DMS153 treated with DMSO at 0.1 percent for 48 hours (cell line): ENCODE results near the gene STXBP6.

ENCODE experiments used
- DNase-seq: peaks from one replicate; lab custom pipeline; 2025; ENCODE audit not compliant: unreplicated experiment; lab: John Stamatoyannopoulos, UW

Gene STXBP6

GRCh38 chr14:24920265-24921075 is 129.5 kb downstream of the STXBP6 start:
- DNase-seq: no peak

- DNase-seq: no peak
These were observed 131.1 kb downstream of the STXBP6 start for GRCh38 chr14:24918822-24919221.

GRCh38 chr14:24915958-24916595 is 133.9 kb downstream of the STXBP6 start:
- no peak for DNase-seq

DNA sequence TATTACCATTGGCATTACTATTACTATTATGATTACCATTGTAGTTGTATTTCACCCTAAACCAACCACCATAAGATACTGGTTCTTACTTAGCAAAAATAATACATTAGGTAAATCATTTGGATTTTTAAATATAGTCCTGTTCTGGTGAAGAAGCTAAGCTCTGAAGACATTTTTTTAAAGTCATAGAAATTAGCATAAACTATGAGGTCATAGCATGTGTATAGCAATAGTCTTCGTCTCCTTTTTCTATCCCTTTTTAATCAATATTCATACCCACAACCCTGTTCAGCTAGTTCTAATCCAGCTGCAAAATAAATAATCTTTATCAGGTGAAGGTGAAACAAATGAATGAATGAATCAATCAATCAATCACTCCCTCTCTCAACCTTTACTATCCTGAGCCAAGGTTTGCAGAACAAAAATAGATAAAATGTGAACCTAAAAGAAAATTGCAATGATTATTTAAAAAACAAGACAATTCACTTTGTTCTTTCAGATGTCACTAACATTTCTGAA is 134.5 kb downstream of the STXBP6 start:
- no peak for DNase-seq

GRCh38 chr14:24913746-24914145 is 136.2 kb downstream of the STXBP6 start:
- DNase-seq: no peak

DNA sequence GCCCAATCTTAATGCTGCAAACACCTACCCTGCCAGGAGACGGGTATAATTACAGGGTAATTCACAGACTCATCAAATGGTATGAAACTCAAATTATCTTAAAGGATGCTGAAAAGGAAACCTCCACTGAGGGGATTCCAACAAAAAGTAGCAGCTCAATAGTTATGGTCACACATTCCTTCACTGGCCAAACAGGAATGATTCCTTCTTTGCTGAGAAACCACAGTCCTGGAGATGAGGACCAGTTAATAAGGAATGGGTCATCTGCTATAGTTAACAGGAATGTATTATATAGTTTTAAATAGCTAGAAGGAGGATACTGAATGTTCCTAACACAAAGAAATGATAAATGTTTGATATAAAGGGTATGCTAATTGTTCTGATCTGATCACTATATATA is 136.9 kb downstream of the STXBP6 start:
- DNase-seq: no peak

DNA sequence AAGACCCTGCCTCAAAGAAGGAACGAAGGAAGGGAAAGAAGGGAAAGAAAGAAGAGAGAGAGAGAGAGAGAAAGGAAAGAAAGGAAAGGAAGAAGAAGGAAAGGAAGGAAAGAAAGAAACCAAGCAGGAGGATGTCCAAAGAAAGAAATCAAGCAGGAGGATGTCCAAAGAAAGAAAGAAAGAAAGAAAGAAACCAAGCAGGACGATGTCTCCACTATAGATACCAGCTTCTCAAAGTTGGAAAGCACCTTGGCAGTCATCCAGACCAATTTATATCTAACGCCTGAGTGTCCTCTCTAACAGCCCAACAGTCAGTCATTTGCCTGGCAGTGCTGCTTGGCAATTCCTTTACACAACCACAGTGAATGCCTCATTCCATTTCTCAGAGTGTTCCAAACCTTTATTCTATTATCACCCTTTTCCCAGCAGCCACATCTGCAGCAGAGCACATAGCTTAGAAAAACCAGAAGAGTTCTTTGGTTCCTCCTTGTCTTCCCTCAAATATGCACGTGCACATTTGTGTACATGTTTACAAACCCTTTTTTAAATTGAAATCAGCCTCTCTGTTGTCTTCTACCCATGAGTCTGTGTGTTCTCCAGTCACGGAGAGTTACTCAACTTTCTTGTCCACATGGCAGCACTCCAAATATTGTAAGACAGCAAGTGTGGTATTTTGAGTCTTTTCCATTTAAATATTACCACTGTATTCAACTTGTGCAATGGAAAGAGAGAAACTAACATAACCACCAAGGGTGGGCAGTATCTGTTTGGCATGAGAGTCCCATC is 138.4 kb downstream of the STXBP6 start:
- no peak for DNase-seq

- DNase-seq: no peak
These were observed 139.4 kb downstream of the STXBP6 start for GRCh38 chr14:24910408-24910986.

- DNase-seq: no peak
These were observed 140.2 kb downstream of the STXBP6 start for GRCh38 chr14:24909523-24910302.

GRCh38 chr14:24908592-24909236 is 141.2 kb downstream of the STXBP6 start:
- no peak for DNase-seq

- DNase-seq: no peak
These were observed 145.4 kb downstream of the STXBP6 start for GRCh38 chr14:24904533-24904932.

DNA sequence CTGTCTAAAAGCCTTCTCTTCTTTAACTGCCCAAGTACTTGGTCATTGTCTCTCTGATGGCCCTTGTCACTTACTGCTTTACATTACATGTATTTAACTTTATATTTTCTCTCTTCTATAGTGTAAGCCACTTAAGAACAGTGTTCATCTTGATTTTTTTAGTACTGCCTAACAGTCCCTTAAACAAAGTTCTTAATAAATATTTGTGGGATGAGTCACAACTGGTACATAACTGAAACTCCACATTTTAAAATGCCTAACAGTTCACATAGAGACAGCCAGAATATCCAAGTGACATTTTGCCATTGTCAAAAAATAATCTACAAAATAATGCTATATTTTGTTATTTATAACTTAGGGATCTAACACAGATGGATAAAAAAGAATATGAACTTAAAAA is 146.6 kb downstream of the STXBP6 start:
- no peak for DNase-seq

- no peak for DNase-seq
These were observed 149.5 kb downstream of the STXBP6 start for GRCh38 chr14:24900269-24901100.

GRCh38 chr14:24897793-24898192 is 152.2 kb downstream of the STXBP6 start:
- no peak for DNase-seq

- no peak for DNase-seq
These were observed 154.3 kb downstream of the STXBP6 start for GRCh38 chr14:24895622-24896021.

DNA sequence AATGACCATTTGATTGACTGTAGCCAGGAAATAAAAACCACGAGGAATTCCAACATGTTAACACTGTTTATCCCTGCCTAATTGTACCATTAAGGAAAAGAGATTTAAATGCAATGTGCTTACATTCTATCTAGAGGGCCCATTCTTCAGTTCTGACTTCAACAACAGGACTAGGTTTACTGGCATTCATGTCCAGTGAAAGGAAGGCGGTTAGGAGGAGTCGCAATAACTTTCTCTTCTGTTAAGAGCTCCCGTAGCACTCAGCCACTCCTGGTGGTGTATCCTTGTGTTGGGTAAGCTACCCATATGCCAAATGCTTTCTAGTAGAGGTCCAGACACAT is 154.7 kb downstream of the STXBP6 start:
- no peak for DNase-seq

- DNase-seq: no peak
These were observed 155.2 kb downstream of the STXBP6 start for GRCh38 chr14:24894583-24895242.

GRCh38 chr14:24892497-24893051 is 157.4 kb downstream of the STXBP6 start:
- DNase-seq: no peak
